ENCODE measurements around the gene MED7. TPM values are rescaled to one million over a fixed set of nuclear protein-coding genes. Genes with fewer than 3 reads are reported as not detected.

MED7 gene
- total and polyA plus RNA-seq, 2 of the 8 experiments (the other 6 are each of a cell fraction or from before 2014, with no cell fraction given), result 6.9 to 9.5 TPM

DNA sequence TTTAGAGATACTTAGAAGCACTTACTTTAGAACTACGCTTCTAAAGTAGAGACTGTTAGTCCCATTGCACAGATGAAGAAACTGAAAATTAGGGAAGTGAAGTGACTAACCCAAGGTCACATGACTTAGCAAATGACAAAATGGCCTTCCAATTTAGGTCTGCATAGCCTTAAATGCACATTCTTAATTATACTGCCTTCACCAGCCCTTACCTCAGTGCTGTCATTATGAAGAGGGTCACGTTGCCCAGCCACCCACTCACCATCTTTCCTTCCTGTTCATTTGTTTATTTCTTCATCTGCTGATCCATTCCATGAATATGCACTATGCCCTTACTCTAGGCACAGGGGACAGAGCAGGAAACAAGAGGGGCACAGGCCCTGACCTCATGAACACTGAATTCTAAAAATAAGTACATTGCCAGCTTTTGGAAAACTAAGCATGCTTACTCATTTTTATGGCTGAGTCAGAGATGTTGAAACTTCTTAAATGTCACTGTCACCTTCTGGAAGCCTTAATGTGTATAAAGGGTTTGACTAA is 42.5 kb downstream of the MED7 start (continued):
- TF ChIP-seq, protein P1, sequence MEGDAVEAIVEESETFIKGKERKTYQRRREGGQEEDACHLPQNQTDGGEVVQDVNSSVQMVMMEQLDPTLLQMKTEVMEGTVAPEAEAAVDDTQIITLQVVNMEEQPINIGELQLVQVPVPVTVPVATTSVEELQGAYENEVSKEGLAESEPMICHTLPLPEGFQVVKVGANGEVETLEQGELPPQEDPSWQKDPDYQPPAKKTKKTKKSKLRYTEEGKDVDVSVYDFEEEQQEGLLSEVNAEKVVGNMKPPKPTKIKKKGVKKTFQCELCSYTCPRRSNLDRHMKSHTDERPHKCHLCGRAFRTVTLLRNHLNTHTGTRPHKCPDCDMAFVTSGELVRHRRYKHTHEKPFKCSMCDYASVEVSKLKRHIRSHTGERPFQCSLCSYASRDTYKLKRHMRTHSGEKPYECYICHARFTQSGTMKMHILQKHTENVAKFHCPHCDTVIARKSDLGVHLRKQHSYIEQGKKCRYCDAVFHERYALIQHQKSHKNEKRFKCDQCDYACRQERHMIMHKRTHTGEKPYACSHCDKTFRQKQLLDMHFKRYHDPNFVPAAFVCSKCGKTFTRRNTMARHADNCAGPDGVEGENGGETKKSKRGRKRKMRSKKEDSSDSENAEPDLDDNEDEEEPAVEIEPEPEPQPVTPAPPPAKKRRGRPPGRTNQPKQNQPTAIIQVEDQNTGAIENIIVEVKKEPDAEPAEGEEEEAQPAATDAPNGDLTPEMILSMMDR (IDR thresholded peaks at IDR 0.05; ENCODE audit: control extremely low read depth in 1 of 3, insufficient read depth in 1 of 3, low read depth in 1 of 3, low read length in 3 of 3), result no peak
- no peak for TF ChIP-seq CHD2 (IDR thresholded peaks at IDR 0.05; ENCODE audit: low read length)
